Urinary bladder (tissue), 4 donors: Measurements from ENCODE around the gene WIPF1. TPM values are rescaled to one million over a fixed set of nuclear protein-coding genes. Genes with fewer than 3 reads are reported as not detected.

Source experiments
- DNase-seq: peaks from one replicate; pipeline ENCODE4 v3.0.0-alpha.2; 2015; ENCODE audit errors: extremely low spot score
- H3K27ac ChIP-seq: one replicate; pipeline ENCODE4 v1.5.1; 2013; ENCODE audit warnings: low read depth, mild to moderate bottlenecking, moderate library complexity
- H3K36me3 ChIP-seq: one replicate; pipeline ENCODE4 v1.6.1; 2013; ENCODE audit warnings: mild to moderate bottlenecking, moderate library complexity; ENCODE audit not compliant: insufficient read depth
- H3K4me1 ChIP-seq: one replicate; pipeline ENCODE4 v1.6.1; 2013; ENCODE audit warnings: mild to moderate bottlenecking, moderate library complexity; ENCODE audit not compliant: insufficient read depth
- H3K4me3 ChIP-seq: one replicate; pipeline ENCODE4 v1.5.1; 2013; ENCODE audit warnings: low read depth, low read length
- WGBS: extraction: QIAGEN DNeasy Blood & Tissue Kit; methylation state at CpG from one replicate; pipeline ENCODE4 v1.1.7; 2013; 5-methylcytosine and 5-hydroxymethylcytosine counted together
- polyA plus RNA-seq: library from polyadenylated mRNA; stranded (reverse); fragments of 200-250 nt; gene quantifications from one replicate; pipeline ENCODE4 v1.2.3, GENCODE V29; 2013
- total RNA-seq: library from RNA; depleted of rRNA; stranded (reverse); fragments of >200 nt; gene quantifications from one replicate; pipeline ENCODE4 v1.2.3, GENCODE V29; 2014
- donor health status: healthy with polysubstance abuse.
- donor health status: healthy.

Gene WIPF1
- total and polyA plus RNA-seq, 2 donors: 43.1 to 45.0 TPM

GRCh38 chr2:174630107-174630506, 32.5 kb upstream of the WIPF1 start:
- no peak overlapping the region for H3K27ac ChIP-seq
- 79% methylated on average over 3 of the region's 3 CpGs for WGBS
- DNase-seq: no peak
- H3K4me1 ChIP-seq: peaks cover 2% of the 10 kb centered on the region
- peaks cover 3% of the 10 kb centered on the region for H3K36me3 ChIP-seq
- no peak overlapping the region for H3K4me3 ChIP-seq

GRCh38 chr2:174629506-174629905, 31.9 kb upstream of the WIPF1 start:
- H3K4me1 ChIP-seq: peaks cover 2% of the 10 kb centered on the region
- no peak for DNase-seq
- peaks cover 3% of the 10 kb centered on the region for H3K36me3 ChIP-seq
- 91% methylated on average over 6 of the region's 6 CpGs for WGBS
- no peak overlapping the region for H3K27ac ChIP-seq
- H3K4me3 ChIP-seq: no peak overlapping the region

GRCh38 chr2:174628528-174629169, 31.0 kb upstream of the WIPF1 start:
- H3K4me1 ChIP-seq: peaks cover 2% of the 10 kb centered on the region
- no peak overlapping the region for H3K27ac ChIP-seq
- no peak overlapping the region for H3K4me3 ChIP-seq
- peaks cover 3% of the 10 kb centered on the region for H3K36me3 ChIP-seq
- DNase-seq: no peak
- WGBS: 91% methylated on average over 2 of the region's 2 CpGs

- H3K4me1 ChIP-seq: peaks cover 2% of the 10 kb centered on the region
- DNase-seq: no peak
- H3K27ac ChIP-seq: no peak overlapping the region
- H3K4me3 ChIP-seq: no peak overlapping the region
- H3K36me3 ChIP-seq: peaks cover 3% of the 10 kb centered on the region
Observed at GRCh38 chr2:174627216-174627615, 29.6 kb upstream of the WIPF1 start.

GRCh38 chr2:174624895-174625430, 27.4 kb upstream of the WIPF1 start:
- WGBS: 84% methylated on average over 7 of the region's 7 CpGs
- no peak for DNase-seq

GRCh38 chr2:174623690-174624089, 26.1 kb upstream of the WIPF1 start:
- no peak for DNase-seq
- H3K4me1 ChIP-seq: peaks cover 2% of the 10 kb centered on the region
- H3K36me3 ChIP-seq: no peaks in the 10 kb centered on the region
- no peak overlapping the region for H3K27ac ChIP-seq
- H3K4me3 ChIP-seq: no peak overlapping the region

More at GRCh38 chr2:174624895-174625430, 27.4 kb upstream of the WIPF1 start:
- H3K4me1 ChIP-seq: peaks cover 2% of the 10 kb centered on the region
- no peak overlapping the region for H3K27ac ChIP-seq
- no peak overlapping the region for H3K4me3 ChIP-seq
- peaks cover 3% of the 10 kb centered on the region for H3K36me3 ChIP-seq

GRCh38 chr2:174623106-174623637, 25.6 kb upstream of the WIPF1 start:
- DNase-seq: no peak
- Histone ChIP-seq H3K4me1 (peaks cover 2% of the 10 kb centered on the region), H3K4me3 (no peak overlapping the region), H3K36me3 (no peaks in the 10 kb centered on the region), H3K27ac (no peak overlapping the region)
- 82% methylated on average over 2 of the region's 2 CpGs for WGBS

- Histone ChIP-seq H3K4me3 (no peak overlapping the region), H3K36me3 (no peaks in the 10 kb centered on the region), H3K4me1 (peaks cover 2% of the 10 kb centered on the region), H3K27ac (no peak overlapping the region)
- DNase-seq: no peak
- WGBS: 95% methylated on average over 3 of the region's 3 CpGs
Observed at GRCh38 chr2:174621323-174621722, 23.7 kb upstream of the WIPF1 start.

- Histone ChIP-seq H3K27ac (no peak overlapping the region), H3K4me1 (no peaks in the 10 kb centered on the region), H3K36me3 (no peaks in the 10 kb centered on the region), H3K4me3 (no peak overlapping the region)
- WGBS: 81% methylated on average over 2 of the region's 2 CpGs
- DNase-seq: no peak
Observed at GRCh38 chr2:174618179-174618578, 20.6 kb upstream of the WIPF1 start.

GRCh38 chr2:174617718-174618117, 20.1 kb upstream of the WIPF1 start:
- WGBS: 86% methylated on average over 3 of the region's 3 CpGs
- no peaks in the 10 kb centered on the region for H3K36me3 ChIP-seq

GRCh38 chr2:174617120-174617519, 19.5 kb upstream of the WIPF1 start:
- no peaks in the 10 kb centered on the region for H3K4me1 ChIP-seq
- DNase-seq: no peak
- 93% methylated on average over 2 of the region's 2 CpGs for WGBS
- no peak overlapping the region for H3K4me3 ChIP-seq
- H3K36me3 ChIP-seq: no peaks in the 10 kb centered on the region
- no peak overlapping the region for H3K27ac ChIP-seq

More at GRCh38 chr2:174617718-174618117, 20.1 kb upstream of the WIPF1 start:
- no peak for DNase-seq
- Histone ChIP-seq H3K4me3 (no peak overlapping the region), H3K27ac (no peak overlapping the region), H3K4me1 (no peaks in the 10 kb centered on the region)

GRCh38 chr2:174615871-174616436, 18.4 kb upstream of the WIPF1 start:
- H3K36me3 ChIP-seq: no peaks in the 10 kb centered on the region
- WGBS: 57% methylated on average over 4 of the region's 4 CpGs
- no peak overlapping the region for H3K4me3 ChIP-seq
- H3K27ac ChIP-seq: no peak overlapping the region
- DNase-seq: no peak
- H3K4me1 ChIP-seq: no peaks in the 10 kb centered on the region

GRCh38 chr2:174614261-174614660, 16.7 kb upstream of the WIPF1 start:
- Histone ChIP-seq H3K27ac (no peak overlapping the region), H3K4me3 (no peak overlapping the region), H3K4me1 (peaks cover 2% of the 10 kb centered on the region), H3K36me3 (no peaks in the 10 kb centered on the region)
- DNase-seq: no peak
- WGBS: 62% methylated on average over 4 of the region's 4 CpGs

- Histone ChIP-seq H3K4me3 (no peak overlapping the region), H3K36me3 (no peaks in the 10 kb centered on the region), H3K27ac (no peak overlapping the region), H3K4me1 (peaks cover 2% of the 10 kb centered on the region)
- DNase-seq: no peak
- WGBS: 83% methylated on average over 2 of the region's 2 CpGs
Observed at GRCh38 chr2:174613531-174613930, 15.9 kb upstream of the WIPF1 start.
